ENCODE data around the gene OR5T2.
"Not testable (repeated sequence)": the region's sequence is repeated elsewhere in the genome, so short reads cannot be mapped to it uniquely, and the experiment has no call there.

Gene OR5T2
- total RNA-seq, result 0 reads per million in 2 donors

DNA sequence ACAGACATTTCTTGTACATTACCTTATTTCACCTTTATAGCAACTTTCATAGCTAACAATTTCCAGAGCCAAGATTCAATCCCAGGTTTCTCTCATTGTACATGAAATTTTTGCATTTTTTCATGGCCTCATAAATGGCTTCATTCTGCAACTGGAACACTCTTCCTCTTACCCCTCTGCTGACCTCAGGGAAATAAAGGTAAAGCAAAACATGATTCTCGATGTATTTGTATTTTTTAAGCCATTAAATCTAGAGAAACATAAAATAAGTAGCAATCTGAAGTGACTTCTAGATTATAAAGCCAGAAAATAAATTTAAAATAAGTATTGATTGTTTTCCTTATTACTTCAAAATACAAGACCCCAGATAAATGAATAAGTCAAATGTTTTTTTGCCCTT, at the start of gene OR5T2:
TSS of gene OR5T2 (minus strand) at position 101 of the 400 bp plus-strand sequence. CDS start 1,193 bp downstream, outside the sequence.
- no peak for DNase-seq

GRCh38 chr11:56273854-56274253, 39.8 kb upstream of the OR5T2 start, which contains the start of gene OR5T1:
Gene OR5T1, plus strand, starts transcription at chr11:56274154. Its CDS starts 1,485 bp downstream, at chr11:56275639.
- DNase-seq, result no peak

DNA sequence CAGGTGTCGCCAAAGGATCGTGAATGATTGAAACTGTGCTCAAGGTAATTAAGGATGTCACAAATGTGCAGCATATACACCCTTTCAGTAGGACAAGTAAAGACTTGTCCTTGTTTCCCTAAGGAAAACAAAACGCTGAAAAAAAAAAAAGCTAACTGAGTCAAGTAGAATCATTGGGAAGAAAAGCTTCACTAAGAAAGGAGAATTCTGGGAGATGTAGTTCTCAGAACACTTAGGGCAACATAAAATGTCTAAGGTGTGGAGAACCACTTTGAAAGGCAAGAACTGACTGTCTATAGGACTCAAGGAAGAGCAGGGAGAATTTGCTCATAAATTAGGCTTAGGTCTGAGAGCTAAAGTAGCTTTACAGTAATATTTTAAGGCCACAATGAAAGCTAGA, 37.0 kb upstream of the OR5T2 start:
- no peak for DNase-seq

DNA sequence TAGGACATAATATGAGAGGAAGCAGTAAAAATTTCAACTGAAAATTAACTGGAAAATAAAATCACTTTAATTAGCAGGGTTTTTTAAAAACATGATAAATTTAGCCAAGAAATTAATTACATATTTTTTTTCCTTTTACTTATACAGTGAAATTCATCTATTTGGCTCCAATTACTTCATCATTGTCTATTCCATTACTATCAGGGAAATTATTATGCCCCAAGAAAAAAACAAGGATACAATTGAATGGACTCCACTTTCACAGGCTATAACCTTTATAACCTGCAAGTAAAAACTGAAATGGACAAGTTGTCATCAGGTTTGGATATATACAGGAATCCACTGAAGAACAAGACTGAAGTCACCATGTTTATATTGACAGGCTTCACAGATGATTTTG, 17.9 kb upstream of the OR5T2 start, which contains the start of gene OR5T3:
TSS of gene OR5T3 (plus strand) at position 301 of the 400 bp plus-strand sequence. CDS start at position 301, 0 bp downstream.
- no peak for DNase-seq

GRCh38 chr11:56219735-56220134, 14.3 kb downstream of the OR5T2 start:
- not testable (repeated sequence) for DNase-seq

GRCh38 chr11:56214537-56214936, 19.5 kb downstream of the OR5T2 start:
- no peak for DNase-seq

- no peak for DNase-seq
Measured at GRCh38 chr11:56207790-56208189, 26.3 kb downstream of the OR5T2 start.

GRCh38 chr11:56197367-56197766, 36.7 kb downstream of the OR5T2 start:
- no peak for DNase-seq

GRCh38 chr11:56196705-56197104, 37.4 kb downstream of the OR5T2 start:
- no peak for DNase-seq

GRCh38 chr11:56188602-56189001, 45.5 kb downstream of the OR5T2 start:
- no peak for DNase-seq

DNA sequence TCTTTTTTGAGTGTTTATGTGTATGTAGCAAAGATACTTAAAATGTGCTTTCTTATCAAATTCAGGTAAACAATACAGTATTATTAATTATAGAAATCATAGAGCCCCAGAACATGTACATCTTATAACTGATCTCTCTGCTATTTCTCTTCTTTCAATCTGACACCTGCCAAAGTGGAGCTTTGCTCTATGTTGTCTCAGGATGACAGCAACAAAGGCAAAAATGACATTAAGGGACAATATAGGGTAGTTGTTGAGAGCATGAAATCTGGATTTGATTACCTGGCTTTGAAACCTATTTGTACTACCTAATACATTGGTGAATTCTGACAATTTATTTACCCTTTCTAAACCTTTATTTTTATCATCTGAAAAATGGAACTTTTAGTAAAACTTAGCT, 50.6 kb downstream of the OR5T2 start:
- no peak for DNase-seq

All from activated gamma-delta T cell (primary cell).